HG03095 (cell line): Measurements from ENCODE around the gene SPATS2L.
A peak's percentile ranks its signal among the peaks of the same experiment; 100 is the strongest.

ENCODE experiments used
- ATAC-seq: cut with Tn5 transposase; IDR thresholded peaks from one replicate; pipeline ENCODE4 v1.9.1; 2021; ENCODE audit warnings: moderate library complexity; ENCODE audit not compliant: unreplicated experiment

Gene SPATS2L

DNA sequence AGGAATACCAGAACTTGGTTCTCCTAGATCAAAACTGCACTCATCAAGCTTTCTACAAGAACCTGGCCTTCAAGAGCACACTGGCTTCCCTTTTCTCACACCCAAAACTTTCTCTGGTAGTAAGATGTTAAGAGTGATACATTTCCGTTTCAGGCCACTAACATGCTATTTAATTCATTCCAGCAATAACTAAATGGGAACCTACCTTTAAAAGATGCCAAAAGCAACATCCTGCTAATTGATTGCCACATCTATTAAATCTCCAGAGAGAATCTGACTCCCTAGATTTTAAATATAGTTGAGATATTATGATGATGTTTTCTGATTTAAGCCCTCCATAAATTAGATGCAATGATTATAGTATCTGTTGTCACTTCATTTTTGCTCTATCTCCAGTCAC lies 131.8 kb downstream of the SPATS2L start:
- no peak for ATAC-seq

DNA sequence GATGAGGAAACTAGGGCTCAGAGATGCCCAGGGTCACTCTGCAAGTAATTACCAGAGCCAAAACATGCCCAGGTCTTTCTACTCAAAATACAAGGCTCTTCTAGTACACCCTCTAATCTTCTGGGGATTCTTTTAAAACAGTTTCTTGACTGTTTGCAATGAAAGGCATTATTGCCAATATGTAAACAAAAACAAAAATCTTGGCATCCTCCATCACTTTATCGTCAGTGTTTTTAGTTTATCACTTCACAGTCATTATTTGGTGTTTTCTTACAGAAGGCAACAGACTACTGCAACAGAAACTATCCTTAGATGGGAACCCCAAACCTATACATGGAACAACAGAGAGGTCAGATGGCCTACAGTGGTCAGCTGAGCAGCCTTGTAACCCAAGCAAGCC lies 132.4 kb downstream of the SPATS2L start:
- no peak for ATAC-seq

DNA sequence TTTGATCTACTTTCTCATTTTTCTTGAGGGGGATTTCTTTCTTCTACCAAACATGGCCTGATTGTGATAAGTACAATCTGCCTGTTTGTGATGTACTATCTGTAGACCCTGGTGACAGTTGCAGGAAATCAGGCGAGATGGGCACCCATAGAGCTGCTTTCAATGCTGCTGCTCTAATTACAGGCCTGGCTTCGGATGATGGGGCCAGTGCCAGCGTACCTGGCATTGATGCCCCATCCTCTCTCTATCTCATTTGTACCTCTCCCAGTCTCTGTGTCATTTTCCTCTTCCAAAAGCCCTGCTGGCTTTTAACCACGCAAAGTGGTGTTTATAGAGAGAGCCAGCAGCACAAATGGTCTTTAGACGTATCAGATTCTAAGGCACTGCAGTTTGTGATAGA lies 133.5 kb downstream of the SPATS2L start:
- ATAC-seq: no peak

DNA sequence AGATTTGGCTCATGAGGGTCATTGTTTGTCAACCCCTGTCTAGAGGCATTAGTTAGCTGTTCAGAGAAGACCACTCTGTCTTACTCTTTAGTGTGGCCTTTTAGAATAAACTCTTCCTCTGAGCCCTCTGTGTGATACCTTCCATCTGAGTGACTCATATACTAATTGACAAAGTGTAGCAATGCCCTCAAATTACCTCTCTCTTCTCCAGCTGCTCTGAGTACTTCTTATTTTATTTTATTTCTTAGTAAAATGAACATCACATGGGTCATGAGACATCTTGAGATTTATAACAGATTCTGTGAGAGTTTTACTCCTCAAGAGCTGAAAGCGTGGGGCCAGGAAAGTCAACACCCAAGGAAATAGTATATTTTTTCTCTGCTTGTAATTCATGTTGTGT lies 136.0 kb downstream of the SPATS2L start:
- ATAC-seq: no peak

DNA sequence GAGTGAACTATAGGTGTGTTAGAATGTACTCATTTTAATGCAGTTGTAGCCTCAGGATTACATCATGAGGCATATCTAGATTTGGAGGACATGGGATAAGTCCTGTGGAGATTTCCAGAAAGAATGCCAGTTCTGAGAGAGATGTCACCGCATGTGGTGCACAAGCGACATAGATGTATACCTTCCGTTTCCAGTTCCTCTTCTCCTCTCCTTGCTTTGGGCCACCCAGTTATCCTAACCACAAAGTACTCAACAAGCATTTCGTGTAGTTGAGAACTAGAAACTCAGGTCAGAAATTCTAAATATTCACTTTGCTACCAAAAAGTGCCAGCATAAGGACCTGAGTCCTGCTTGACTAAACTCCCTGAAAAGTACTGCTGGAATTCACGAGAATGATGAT lies 136.9 kb downstream of the SPATS2L start:
- no peak for ATAC-seq

DNA sequence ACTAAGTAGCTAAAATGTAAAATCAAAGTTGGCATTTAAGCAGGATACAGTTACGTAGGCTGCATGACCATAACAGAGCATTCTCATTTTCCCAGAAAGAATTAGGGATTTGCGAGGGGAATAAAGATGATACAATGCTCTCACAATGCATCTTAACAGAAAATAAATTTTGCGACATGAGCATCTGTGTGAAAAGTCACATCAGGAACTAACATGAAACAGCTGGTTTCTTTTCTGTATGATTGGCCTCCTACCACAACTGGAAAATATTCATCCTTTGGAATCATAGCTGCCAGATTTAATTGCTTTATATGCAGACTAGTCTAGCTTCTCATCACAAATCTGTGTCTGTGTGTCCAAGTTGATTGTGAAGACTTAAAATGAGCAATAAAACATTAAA lies 137.4 kb downstream of the SPATS2L start:
- no peak for ATAC-seq

DNA sequence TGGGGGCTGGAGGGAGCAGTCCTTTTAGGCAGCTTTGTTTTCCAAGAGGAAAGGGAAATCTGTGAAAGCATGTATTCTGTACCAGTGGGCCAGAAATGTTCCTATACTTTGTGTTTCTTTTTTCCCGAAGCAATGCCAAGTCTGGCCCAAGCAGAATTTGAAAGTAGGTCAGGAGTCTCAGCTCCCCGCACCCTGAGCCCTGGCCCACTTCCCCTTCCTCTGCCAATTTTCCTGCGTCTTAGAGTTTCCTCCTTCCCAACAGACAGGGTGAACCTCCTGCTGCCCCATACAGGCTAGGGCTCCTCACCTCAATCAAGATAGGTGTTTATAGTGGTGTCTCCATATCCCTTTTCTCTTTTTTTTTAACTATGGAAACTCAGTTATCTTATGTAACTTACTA lies 138.0 kb downstream of the SPATS2L start:
- no peak for ATAC-seq

DNA sequence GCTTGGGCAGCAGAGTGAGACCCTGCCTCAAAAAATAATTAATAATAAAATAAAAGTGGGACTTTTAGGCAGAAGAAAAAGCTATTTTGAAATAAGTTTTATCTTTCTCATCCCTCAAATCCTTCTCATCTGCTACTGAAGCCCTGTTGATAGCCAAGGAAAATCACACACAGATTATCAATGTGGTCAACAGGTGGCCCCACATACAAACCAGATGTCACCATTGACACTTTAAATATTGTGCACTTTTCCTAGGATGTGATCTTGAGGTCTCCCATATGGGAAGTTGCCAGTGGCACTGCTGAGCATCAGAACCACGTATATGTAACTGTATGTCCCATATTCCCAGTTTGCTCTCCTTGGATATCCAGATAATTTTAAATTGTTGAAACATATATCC lies 138.8 kb downstream of the SPATS2L start:
- no peak for ATAC-seq

DNA sequence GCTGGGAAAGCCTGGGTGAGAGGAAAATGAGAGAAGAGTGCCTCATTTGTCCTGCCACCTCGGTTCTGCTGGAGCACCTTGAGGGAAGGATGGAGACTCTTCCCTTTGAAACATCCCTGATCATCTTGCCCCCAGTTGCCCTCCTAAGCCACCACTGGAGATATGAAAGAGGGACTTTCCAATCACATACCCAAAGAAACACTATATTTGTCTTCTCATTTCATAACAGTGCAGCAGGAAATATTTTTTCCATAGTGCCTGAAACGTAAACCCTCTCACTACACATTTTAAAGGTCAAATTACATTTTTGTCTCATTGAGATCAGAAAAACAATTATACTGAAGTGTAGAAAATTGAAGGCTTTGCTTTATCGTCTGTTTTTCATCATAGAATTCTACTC lies 140.1 kb downstream of the SPATS2L start:
- ATAC-seq: no peak

DNA sequence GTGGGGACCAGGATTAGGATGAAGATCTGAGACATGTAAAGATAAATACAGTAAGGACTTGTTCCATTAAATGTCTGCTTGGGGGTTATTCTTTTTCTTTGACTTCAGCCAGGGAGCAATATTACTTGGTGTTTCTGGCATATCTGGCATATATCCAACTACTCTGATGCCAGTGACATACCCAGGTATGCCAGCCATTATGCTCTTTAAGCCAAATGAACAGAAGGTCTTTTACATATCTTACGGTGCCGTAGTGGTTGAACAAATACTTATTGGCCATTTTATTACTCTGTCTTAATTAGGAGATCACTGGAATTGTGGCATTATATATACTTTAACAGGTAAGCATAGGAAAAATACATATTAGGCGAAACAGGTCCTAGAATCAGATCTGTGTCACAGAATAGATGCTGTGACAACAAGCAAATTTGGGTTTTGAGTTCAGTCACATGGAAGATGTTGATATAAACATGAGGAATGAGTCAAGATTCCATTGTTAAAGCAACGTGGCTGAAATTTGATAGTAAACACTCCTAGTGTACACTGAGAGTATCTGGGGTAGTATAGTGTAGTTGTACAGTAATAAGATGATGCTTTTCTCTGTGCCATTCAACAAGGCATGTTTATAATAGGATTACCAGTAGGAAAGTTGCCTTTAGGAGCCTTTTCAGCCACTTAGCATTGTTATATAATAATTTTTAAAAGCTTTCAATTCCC lies 140.8 kb downstream of the SPATS2L start:
- no peak for ATAC-seq

DNA sequence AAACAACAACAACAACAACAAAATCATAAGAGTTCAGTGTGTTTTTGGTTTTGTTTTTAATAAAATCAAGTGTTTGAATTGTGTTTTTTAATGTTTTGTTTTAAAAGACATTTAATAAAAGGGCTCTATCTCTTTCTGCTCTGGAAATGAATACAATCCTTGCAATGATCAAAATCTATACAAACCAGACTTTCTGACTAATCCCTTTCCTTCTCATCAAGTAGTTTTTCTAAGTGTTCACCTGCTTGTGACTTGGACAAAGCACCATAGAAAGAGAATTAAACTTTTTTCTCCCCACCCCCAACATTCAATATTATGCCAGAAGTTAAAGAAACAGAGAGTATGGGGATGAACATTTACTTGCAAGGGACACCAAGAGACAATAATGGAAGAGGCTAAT lies 142.0 kb downstream of the SPATS2L start:
- no peak for ATAC-seq

DNA sequence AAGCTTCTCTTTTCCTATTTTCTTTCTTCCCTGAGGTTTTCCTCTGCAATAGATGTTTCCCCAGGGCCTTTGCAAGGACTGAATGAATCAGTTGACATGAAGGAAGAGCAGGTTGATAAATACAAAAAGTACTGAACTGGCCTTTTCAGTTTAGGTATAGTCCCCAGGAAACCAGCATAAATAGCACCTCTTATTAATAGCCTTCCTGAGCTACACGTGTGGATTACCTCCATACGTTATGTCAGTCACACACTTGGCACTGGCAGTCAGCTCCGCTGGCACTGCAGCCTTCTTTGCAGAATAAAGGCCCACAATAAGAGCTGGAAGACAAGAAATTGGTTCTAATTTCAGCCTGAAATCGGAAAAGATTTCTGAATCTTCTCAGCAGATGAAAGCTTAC lies 142.7 kb downstream of the SPATS2L start:
- no peak for ATAC-seq

DNA sequence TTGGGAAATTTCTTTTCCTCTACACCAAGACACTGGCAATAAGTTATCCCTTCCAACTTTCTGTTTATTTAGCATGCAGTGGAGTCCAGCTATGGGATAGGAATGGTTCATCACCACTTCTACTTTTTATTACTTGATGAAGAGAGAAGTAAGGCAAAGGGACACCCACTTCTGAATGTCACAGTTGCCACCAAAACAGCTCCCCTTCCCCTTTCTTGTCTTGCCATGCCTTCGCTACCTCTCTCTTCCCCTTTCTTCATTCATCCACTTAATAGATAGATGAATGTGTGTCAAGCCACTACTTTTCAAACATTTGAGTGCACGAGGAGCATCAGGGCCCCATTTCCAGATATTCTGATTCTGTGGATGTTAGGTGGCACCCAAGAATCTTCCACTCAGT lies 143.8 kb downstream of the SPATS2L start:
- ATAC-seq: no peak

DNA sequence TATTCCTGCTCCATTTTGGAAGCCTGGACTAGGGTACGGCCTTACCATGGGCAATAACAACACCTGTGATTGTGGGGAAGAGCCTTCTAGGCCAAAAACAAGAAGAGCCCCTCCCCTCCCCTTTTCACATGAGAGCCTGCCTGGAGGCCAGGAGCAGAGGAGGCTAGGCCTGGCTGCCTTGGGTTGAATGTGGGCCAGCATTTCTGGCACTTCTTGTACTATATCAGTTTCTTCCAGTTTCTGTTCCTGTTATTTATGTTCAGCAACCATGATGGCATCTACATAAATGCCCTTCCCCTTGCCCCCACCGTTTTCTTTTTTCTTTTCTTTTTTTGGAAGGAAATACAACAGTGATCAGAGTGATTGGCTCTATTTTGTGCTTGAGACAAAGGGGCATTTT lies 145.0 kb downstream of the SPATS2L start:
- no peak for ATAC-seq

DNA sequence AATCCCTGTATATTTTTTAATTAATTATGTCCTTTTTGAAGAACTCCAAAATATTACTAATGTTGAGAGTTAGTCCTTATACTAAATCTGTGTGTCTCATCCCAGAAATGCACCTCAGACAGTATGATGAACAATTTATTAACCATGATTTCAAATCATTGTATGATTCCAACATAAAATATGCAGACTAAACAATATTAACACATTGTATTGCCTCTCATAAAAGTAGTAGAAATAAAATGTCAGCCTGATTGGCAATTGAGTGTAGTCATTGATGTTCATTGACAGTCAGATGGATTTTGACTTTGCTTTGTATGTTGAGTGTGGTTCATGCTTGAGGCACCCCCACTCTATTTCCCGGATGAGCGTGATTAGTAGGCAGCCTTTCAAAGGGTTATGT lies 145.9 kb downstream of the SPATS2L start:
- no peak for ATAC-seq

DNA sequence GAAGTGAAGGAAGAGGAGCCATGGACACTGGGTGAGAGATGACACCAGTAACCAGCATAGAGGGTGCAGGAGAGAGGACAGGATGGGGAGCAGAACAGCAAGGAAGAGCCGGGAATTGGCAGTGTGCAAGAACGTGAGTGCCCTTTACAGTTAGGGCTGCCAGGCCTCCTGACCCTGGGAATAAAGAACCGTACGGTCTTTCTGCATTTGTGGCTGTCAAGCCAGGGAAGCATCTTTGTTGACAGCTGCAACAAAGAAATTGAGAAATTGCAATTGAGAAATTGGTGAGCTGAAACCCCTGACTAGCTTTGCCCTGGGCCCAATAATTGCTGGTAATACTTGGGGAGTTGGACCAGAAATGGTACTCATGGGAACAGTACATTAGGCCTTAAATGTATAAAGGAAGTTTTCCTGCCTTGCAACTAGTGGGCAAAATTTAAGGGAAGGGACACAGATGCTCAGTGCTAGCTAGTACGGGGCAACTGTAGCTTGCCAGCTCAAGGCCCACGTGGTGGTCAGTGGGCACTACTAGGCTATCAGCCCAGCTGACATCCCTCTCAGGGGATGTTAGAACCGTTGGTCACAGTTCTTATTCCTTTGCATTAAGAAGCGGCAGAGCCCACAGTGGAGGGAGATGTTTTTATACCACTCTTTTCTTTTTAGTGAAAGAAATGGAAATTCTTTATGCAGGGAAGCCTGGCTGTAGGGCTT lies 146.8 kb downstream of the SPATS2L start:
- no peak for ATAC-seq

DNA sequence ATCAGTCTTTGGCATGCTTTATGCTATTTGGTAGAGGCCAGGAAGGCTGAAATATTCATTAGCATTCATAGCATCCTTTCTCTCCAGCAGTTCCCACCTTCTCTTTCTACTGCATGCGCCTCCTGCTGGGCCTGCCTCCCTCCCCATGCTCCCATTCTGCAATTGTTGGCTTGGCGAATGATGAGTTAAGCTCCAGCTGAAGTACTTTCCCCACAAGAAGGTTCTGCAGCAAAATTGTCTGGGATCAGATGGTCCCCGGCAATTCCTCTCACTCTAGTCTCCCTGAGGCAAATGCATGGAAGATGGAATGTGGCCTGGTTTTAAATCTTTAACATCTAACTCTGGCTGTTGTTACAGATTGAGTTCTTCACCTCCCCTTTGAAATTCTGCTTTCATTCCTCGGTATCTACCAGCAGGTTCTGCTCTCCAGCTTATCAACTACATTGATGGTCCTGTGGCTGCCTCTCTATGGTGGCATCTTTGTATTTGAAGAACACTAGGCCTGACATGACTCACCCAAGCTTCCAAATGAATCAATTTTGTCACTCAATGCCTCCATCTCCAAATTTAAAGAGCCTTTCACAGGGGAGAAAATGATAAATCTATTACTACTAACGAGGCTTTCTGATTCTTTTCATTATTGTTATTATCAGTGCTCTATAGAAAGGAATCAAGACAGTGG lies 147.5 kb downstream of the SPATS2L start:
- ATAC-seq: no peak

DNA sequence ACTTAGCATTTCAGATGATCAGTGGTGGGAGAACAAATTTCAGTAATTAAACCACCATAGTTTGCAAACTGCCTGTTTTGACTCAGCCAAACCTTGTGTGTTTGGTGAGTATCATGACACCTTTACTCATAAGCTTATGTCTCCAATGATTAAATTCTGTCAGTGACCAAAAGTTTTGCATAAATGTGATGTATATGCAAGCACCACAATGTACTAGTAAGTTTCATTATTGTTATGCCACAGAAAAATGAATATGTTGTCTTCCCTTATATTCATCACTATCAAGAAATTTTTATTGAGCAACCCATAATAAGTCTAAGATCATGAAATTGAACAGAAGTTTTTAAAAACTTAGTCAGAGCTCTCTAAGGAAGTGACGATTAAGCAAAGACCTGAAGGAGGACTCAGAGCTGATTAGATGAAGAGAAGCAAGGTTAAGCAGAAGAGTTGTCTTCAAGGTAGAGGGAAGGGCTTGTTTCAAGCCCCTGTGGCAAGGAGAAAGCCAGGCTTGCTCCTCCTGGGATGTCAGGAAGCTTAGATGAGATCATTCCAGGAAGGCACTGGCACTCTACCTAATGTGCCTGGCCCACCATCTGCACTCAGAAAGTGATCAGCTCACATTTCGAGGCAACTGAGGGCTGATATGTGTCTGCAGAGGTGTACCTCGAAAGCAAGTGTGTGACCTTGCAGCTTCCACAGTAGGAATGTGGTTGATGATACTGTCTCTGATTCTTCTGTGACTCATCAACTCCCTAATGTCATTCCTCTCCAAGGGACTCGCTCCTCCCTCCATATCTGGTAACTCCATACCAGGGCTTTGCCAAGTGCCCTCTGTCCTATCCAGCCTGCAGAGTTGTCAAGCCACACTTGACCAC lies 148.7 kb downstream of the SPATS2L start:
- ATAC-seq: peak; percentile 87

DNA sequence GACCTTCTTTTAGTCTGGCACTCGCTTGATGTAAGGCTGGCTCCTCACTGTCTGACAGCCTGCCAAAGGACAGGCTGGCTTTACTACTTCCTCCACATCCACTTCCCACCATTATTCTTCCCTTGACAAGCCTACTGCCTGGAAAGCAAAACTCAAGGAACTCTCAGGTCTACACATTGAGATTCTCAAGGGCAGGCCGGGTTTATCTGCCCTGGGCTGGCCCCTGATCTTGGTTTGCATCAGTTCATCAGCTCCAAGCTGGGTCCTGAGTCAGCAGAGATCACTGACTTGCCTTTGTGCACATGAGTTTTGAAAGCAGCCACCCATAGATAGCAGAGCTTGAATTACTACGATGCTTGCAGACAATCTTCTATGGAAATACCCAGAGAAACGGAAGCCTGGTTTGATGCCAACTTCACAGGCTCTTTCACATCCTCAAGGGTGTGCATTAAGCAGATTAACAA lies 149.5 kb downstream of the SPATS2L start:
- peak; percentile 42 for ATAC-seq

DNA sequence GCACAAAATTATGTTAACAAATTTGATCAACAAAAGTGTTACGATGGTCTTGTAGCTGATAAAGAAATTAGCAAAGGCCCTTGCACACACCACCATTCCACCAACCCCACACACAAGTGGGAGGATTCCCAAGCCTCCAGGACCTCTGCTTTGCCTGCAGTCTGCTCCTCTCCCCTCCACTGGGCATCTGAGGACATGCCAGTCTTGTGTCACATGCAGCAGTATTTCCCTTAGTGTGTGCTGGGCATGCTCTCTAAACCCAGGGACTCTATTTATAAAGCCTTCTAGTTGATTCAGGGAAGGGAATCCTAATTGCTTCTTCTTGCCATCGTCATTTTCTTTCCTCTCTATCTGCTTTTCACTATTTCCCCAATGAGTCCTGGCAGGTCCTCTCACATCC lies 150.1 kb downstream of the SPATS2L start:
- no peak for ATAC-seq

DNA sequence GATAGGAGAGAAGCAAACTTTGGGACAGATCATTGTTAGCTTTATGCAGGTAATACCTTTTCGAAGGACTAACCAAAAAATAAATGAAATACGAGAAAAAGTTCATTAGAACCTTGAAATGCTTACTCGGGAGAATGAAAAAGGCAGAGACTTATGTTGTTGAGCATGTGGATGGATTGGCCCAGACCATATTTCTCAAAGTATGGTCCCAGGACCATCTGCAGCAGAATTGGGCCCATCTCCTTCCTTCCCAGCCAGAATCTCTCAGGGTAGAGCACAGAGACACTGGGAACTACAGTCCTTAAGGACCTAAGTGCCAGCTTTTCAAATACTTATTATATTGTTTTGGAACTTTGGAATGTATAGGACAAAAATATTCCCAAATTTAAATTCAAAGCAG lies 152.6 kb downstream of the SPATS2L start:
- ATAC-seq: no peak
